CD4-positive, alpha-beta T cell treated with Interleukin-4 for 4 hours (primary cell): ENCODE results near the gene SMYD3.
"Not testable (repeated sequence)": the region's sequence is repeated elsewhere in the genome, so short reads cannot be mapped to it uniquely, and the experiment has no call there.

Experiments used
- DNase-seq: peaks from one replicate; pipeline ENCODE4 v3.0.0-alpha.2; 2020

Gene SMYD3

DNA sequence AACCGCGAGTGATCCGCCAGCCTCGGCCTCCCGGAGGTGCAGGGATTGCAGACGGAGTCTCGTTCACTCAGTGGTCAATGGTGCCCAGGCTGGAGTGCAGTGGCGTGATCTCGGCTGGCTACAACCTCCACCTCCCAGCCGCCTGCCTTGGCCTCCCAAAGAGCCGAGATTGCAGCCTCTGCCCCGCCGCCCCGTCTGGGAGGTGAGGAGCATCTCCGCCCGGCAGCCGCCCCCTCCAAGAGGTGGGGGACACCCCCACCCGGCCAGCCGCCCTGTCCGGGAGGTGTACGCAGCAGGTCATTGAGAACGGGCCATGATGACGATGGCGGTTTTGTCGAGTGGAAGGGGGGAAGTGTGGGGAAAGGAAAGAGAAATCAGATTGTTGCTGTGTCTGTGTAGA lies 732.1 kb downstream of the SMYD3 start:
- not testable (repeated sequence) for DNase-seq

DNA sequence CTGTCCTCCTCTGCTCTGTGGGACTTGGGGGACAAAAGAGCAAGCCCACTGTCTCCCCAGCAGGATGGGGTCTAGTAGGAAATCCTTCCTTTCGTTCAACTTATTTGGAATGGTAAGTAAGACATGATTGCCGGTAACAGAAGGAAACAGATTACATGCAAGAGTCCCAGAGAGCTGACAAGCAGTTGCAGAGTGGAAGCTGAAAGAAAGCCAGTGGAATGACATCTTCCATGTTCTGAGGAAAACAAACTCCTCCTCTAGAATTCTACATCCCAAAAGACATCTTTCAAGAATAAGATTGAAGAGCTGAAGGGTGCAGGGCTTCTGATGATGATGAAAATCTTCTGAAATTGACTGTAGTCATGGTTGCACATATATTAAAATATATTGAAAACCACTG lies 732.9 kb downstream of the SMYD3 start:
- no peak for DNase-seq

DNA sequence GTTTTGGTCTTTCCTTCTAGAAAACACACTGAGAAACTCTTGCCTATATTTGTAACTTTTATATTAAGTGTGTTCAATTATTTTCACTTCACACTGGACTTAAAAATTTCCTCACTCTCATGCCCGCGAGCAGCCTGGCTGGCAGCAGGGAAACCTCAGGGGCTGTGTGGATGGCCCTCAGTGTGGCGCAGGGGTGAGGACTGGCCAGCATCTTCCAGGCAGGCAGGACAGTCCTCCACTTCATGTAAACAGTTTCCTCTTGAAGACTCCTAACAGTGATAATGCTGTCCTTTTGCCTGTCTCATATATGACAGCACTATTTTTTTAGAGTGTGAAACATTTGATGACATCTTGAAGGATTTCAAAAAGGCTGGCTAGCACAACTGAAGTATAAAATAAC lies 733.7 kb downstream of the SMYD3 start:
- DNase-seq: no peak

DNA sequence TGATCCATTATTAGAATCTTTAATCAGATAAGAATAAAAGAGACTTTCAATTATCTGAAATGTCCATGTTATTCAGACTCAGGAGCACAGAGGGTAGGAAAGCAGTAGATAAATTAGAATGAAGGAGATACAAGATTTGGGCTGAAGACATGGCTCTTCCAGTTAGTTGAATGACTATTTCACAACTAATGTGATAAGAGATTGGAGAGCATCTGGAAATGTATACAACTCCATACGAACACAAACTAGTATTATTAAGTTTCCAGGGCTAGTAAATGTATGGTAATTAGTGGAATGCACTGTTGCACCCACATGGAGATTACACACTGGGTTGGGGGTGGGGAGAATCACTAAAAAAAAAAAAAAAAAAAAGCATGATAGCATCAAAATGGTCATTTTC lies 734.3 kb downstream of the SMYD3 start:
- no peak for DNase-seq

DNA sequence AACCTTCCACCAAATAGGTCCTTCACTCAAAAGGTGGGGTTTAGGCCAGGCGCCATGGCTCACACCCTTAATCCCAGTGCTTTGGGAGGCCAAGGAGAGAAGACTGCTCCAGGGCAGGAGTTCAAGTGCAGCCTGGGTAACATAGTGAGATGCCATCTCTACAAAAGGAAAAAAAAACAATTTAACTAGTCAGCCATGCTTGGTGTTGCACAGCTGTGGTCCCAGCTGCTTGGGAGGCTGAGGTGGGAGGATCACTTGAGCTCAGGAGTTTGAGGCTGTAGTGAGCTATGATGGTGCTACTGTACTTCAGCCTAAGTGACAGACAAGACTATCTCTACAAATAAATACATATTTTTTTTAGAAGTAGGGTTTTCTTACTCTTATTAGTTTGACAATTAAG lies 734.8 kb downstream of the SMYD3 start:
- no peak for DNase-seq

DNA sequence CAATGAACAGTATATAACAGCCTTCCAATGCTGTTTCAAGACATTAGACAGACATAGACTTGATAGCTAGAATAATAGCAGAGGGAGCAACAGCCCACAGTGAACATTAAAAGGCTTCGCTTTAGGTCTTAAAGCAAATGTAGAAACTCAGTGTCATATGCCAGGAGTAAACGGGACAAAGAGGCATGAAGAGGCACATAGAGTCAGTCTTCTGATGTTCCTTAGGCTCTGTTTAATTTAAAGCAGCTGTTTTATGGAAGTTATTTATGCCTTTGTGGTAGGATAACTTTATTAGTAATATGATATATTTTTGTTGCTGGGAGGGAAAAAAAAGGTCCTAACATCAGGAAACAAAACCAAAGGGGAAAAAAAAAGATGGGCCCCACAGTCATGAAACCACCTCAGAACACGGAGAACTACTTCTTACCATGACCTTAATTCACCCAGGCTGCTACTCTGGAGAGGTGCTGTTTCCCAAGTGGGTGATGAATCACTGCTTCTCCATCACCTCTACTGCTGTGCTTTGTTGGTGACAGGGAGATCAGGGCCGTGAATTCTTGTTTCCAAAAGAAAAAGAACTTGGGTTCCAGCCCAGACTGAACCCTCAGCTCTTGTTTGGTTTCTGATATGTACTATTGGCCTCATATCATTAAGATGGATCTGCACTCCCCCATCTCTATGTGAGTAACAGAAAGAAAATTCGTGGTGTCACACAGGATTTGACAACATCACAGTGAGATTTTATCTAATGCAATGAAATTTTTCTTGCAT lies 735.4 kb downstream of the SMYD3 start:
- no peak for DNase-seq

DNA sequence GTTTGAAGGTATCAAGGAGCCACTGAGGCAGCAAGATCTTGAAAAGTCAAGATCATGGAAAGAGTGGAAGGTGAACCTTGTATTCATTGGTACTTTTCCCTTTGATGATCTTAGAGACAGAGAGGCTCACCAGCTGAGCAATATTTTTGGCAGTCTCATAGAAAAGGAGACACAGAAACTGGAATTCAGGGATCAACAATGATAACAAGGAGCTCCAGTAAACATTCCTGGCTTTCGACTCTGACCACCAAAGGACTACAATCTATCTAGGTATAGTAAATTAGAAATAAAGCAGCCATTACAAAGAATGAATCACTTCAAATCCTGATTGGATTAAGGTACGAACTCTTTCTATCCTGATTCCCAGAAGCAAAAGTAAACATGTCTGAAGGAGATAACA lies 736.9 kb downstream of the SMYD3 start:
- DNase-seq: no peak

DNA sequence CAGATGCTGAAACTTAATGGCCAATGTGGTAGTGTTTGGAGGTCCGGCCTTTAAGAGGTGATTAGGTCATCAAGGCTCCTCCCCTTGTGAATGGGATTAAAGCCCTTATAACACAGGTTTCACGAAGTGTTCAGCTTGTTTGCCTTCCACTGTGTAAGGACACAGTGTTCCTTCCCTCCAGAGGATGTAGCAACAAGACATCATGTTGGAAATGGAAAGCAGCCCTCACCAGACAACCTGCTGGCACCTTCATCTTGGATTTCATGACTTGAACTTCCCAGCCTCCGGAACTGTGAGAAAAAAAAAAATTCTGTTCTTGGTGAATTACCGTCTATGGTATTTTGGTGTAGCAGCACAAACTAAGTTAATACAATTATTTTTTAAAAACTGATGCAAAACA lies 738.5 kb downstream of the SMYD3 start:
- no peak for DNase-seq

DNA sequence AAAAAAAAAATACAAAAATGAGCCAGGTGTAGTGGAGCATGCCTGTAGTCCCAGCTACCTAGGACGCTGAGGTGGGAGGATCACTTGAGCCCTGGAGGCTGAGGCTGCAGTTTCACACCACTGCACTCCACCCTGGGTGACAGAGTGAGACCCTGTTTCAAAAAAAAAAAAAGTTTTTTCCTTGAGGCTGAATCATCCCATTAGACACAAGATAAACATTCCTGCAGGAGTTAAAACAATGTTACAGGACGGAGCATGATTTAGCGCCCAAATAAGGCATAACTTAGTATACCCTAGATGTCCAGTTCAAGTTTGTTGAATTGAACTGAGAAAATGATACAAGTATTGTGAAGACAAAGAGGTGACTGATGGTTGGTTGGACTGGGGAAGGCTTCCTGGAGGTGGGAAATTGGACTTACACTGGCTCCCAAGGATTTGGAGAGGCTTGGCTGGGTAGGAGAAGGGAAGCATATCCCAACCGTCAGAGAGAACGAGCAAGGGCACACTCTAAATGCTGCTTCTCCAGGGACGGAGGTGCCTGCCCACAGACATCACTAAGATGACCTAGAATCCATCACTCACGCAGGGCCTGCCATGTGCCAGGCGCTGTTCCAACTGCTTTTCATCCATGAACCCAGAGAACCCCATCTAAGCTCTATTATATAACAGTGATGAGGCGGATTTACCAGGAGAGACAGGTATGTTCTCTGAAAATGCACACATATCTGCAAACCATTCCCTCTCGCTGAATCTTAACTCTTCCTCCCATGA lies 741.7 kb downstream of the SMYD3 start:
- no peak for DNase-seq

DNA sequence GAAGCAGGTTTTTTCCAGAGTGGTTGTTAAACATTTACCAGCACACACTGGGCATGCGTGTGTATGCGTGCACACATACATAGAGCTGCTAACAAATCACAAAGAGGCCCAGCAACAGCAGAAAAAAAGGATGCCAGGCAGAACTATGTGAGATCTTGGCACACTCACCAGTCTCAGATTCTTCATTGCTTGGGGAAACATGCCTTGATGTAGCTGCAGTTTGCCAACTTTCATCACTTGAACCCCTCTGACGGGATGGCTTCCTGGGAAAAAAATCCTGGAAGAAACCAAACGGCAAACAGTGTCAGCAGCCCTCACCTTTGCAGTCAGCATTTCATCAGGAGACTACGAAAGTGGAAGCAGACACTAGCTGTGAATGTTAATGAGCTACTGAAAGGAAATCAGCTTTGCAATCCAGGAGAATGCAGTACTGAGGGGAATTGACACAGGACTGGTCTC lies 743.2 kb downstream of the SMYD3 start:
- DNase-seq: no peak

DNA sequence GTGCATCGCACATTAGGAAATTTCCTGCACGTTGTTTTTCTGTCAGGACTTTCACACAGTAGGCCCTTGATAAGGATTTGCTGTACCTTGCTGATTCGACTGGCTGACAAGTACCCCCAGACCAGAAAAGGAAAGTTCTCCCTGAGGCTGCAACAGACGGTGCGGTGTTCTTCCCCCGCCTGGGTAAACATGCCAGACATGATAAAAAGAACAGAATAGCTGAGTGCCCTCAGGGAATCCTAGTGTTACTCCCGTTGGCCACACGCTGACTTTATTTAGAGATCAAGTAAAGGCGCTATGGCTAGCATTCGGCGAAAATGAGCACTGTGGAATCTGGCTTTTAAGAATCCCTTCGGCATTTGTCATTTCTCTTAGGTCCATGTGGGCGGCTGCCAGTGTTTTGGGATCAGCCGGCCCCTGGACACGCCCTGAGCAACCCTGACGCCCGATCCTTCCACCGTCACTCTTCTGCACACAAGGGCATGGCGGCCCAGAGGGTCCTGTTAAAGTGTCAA lies 744.6 kb downstream of the SMYD3 start:
- DNase-seq: no peak

DNA sequence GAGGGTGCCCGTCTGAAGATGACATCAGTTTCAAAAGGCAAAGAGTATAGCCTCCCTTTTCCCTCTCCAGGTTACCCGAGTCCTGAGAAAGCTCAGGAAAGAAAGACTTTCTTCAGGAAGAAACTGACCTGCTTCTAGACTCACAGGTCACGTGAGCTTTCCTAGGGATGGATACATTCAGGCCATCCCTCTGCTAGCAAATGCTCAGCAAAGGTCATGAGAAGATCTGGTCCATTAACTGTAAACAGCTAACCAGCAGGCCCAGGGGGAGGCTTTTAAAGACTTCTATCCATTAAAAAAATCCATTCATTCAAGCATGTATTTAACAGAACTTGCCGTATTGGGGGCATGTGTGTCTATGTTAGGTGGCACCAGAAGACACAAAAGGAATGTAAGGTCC lies 746.8 kb downstream of the SMYD3 start:
- no peak for DNase-seq

DNA sequence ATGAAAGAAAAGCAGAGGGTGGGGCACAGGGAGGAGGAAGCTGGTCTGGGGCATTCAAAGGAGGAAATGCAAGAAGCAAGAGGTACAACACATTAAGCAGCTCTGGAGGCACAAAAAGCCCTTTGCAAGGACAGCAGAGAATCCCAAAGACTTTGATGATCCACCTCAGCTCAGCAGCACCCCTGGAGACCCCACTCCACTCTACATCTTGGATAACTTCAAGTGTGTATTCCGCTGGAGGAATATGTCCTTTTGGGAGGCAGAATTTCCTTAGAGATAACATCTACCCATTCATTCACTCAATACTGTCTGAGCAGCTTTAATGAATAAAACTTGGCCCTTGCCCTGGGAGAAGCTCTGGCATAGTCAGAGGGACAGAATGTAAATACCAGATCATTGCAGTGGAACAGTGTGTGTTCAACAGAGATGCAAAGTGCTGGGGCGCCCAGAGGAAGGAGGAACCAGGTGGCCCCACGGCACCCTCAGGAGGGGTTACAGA lies 752.6 kb downstream of the SMYD3 start:
- DNase-seq: no peak

DNA sequence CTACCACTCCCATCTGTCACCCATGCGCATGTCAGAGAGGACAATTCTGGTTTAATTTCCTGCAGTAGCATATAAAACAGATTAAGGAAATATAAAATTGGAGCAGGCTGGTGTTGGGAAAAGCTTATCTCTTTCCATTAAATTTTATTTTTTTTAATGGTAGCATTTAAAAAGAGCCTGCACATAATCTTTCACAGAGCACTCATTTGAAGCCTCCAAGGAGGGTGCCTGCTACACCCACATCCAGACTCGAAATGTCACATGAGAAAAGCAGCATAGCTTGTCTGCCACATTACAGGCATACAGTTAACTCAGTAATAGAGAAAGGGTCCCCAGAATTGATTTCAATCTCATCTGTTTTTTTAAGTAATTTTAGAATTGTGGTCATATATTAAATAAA lies 753.3 kb downstream of the SMYD3 start:
- DNase-seq: no peak

DNA sequence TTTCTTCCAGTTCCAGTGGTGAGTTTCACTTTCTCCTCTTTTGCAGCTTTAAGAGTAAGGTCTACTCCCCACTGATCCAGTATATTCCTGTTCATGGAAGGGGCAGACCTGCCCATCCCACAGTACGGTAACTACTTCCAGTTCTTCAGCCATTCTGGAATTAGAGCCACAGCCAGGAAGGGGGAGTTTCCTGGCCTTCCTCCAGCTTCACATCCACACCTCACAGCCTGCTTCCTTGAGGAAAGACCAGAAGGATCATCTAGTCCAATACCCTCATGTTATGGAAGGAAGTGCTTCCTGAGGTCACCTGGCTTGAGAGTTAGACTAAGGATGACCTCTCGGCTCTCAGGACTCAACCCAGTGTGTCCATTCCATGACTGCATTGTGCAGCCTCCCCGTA lies 754.5 kb downstream of the SMYD3 start:
- DNase-seq: no peak

DNA sequence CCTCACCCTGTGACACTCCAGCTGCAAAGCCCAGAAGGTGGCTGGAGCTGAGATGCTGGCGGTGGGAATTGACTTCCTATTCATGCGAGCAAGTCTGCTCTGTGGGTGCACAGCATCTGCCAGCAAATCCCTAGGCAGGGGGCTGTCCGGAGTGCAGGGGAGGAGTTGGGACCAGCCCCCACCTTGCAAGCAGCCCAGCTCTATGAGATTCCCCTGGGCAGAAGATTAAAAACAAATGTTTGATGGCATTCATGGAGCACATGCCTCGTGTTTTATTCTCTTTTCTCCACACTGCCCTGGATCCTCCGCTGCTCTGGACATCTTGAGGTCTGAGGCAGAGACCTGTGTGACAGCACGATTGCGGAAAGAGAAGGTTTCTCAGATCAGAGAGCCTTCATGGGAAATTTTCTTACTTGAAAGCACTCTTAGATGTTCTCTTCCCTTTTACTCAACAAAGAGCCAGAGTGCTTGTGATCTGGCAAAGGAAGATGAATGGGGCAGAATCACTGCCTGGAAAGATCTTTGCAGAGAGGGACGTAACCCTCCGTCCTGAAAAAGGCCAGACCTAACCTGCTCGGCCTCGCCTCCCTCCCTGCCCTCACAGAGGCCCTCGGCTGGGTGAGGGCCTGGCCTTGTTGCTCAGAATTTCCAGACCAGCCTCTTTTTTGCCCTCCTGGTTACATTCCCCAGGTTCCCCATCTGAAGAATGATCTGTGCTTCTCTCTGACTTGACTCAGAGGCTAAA lies 755.2 kb downstream of the SMYD3 start:
- DNase-seq: no peak

DNA sequence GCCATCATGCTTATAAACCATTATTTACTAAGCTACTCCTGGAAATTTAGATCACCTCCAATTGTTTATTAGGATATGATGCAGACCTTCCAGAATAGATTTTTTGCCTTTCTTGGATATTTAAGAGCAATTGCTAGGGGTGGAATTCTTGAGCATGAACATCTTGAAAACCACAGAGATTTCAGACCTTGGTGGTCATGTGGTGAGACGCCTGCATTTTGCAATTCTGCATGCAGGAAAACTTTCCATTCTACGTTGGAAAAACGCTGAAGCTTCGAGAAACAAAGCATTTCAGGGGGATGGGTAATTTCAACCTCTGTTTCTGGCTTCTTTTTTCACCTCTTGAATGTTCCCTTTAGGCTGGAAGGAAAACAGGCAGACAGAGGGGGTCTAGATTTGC lies 756.0 kb downstream of the SMYD3 start:
- no peak for DNase-seq

DNA sequence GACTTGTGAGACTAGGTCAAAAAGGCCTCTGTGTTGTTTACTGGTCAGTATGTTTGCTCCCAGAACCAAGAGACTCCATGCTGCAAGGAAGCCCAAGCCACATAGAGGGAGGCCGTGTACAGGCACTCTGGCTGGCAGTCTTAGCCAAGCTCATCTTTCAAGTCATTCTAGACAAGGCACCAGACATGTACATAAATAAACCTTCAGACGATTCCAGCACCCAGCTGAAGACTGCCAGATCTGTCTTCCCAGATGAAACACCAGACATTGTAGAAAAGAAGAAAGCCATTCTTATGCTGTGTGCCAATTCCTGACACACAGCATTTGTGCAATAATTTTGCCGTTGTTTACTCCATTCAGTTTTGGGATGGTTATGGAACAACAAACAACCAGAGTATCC lies 756.8 kb downstream of the SMYD3 start:
- DNase-seq: no peak

DNA sequence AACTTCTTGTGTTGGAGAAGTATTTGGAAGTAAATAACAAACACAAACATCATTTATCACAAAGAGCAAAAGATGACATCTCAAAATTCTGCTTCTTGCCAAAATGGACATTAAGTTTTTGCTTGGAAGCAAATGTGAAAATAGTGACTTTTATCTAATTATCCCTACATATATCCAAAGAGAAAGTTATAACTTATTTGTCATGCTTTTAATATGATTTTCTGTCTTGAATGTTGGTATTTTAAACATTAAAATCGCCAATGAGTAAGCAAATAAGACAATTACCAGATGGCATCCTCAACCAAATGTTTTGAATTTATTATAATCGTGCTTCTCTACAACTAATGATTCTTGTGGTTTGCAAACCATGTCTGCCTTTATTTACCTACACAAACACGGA lies 758.0 kb downstream of the SMYD3 start:
- no peak for DNase-seq

DNA sequence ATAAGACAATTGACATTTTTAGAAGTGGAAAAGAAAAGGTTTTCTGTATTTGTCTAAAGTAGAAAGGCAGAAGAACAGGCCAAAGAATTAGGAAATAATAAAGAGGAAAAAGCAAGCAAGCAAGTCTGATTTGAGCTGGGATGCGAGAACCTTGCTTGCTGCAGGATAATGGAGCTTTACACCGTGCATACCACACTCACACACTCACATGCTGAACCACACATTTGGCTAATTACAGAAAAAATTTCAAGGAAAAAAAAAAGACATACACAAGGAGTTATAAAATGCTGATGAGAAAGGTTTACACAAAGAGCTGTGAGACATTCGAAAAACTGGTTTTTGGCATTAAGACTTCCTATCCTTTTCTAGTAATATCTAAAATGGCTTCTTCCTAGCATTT lies 758.4 kb downstream of the SMYD3 start:
- DNase-seq: no peak

DNA sequence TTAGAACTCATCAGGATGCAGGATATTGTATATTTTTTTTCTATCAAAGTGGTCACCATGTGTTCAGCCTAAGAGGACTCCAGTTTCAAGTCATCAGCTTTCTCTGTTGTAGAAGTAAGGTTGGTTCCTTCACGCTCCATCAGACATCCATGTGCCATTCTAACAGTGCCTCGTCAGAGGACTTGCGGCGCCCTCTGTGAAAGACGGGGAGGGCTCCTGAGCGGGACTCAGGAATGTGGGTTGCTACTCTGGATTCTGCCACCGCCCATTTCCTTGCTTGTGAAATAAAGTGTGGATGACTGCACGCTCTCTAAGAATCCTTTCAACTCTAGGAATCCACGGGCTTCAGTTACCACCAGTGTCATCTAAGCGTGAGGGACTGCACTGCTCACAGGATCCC lies 758.8 kb downstream of the SMYD3 start:
- DNase-seq: no peak

DNA sequence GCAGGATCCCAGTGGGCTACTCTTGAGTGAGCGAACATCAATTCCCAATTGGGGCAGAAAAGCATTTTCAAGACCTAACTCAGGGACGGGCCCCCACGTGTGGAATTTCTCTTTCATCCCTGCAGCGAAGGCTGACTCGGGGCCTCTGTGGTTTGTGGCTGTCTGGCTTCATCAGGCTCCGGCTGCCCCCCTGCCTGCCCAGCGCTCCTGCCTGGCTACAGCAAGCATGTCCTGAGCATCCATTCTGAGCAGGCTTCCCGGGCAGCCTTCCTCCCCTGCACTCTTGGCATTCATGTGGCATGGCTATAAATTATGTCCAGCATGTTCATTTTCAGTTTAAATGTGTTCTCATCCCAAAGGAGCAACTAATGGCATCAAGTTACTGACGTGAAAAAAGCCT lies 764.2 kb downstream of the SMYD3 start:
- no peak for DNase-seq

DNA sequence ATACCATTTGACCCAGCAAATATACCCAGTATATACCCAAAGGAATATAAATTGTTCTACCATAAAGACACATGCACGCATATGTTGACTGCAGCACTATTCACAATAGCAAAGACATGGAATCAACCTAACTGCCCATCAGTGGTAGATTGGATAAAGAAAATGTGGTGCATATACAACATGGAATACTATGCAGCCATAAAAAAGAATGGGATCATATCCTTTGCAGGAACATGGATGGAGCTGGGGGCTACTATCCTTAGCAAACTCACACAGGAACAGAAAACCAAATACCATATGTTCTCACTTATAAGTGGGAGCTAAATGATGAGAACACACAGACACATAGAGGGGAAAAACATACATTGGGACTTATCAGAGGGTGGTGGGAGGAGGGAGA lies 766.7 kb downstream of the SMYD3 start:
- not testable (repeated sequence) for DNase-seq
